ENCODE results near the gene SH3RF3.

DNA sequence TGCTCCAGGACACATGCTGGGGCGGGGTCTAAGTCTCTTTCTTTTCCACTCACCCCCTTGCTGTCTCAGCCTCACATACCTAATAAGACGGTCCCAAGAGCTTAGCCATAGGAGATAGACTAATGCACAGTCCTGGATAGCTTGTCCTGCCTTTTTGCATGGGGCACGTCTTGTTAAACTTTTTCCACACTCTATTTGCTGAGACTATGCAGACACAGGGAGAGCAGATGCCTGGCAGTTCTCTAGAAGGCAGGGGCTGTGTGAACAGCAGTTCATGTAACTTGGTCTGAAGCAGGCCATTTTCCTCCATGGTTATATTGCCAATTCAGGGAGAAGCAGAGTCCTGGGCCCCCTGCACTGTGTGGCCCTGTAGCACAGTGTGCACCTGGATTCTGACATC is 342.7 kb downstream of the SH3RF3 start:
- TF ChIP-seq ZFX (IDR thresholded peaks at IDR 0.05) (no peak), RAD21 (IDR thresholded peaks at IDR 0.05; ENCODE audit: low read depth) (no peak), CBX3 (IDR thresholded peaks at IDR 0.05; ENCODE audit: low read depth) (no peak), ZNF274 (IDR thresholded peaks at IDR 0.05; ENCODE audit: low read depth, low read length) (no peak), TCF7L2 (IDR thresholded peaks at IDR 0.05; ENCODE audit: borderline replicate concordance, extremely low read depth, insufficient read depth, insufficient read length) (no peak), FOSL1 (IDR thresholded peaks at IDR 0.05; ENCODE audit: low read depth) (no peak), SIN3A (IDR thresholded peaks at IDR 0.05; ENCODE audit: low read depth) (no peak), CEBPB (IDR thresholded peaks at IDR 0.05; ENCODE audit: low read depth) (no peak), POLR2AphosphoS5 (IDR thresholded peaks at IDR 0.05; ENCODE audit: low read depth, low read length) (no peak), EZH2 (IDR thresholded peaks at IDR 0.05) (no peak), POLR2A (IDR thresholded peaks at IDR 0.05; ENCODE audit: borderline replicate concordance, extremely low read depth, insufficient read depth, insufficient read length) (no peak)
- TF ChIP-seq, protein P1, sequence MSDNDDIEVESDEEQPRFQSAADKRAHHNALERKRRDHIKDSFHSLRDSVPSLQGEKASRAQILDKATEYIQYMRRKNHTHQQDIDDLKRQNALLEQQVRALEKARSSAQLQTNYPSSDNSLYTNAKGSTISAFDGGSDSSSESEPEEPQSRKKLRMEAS (IDR thresholded peaks at IDR 0.05), result no peak
- TF ChIP-seq, protein P2, sequence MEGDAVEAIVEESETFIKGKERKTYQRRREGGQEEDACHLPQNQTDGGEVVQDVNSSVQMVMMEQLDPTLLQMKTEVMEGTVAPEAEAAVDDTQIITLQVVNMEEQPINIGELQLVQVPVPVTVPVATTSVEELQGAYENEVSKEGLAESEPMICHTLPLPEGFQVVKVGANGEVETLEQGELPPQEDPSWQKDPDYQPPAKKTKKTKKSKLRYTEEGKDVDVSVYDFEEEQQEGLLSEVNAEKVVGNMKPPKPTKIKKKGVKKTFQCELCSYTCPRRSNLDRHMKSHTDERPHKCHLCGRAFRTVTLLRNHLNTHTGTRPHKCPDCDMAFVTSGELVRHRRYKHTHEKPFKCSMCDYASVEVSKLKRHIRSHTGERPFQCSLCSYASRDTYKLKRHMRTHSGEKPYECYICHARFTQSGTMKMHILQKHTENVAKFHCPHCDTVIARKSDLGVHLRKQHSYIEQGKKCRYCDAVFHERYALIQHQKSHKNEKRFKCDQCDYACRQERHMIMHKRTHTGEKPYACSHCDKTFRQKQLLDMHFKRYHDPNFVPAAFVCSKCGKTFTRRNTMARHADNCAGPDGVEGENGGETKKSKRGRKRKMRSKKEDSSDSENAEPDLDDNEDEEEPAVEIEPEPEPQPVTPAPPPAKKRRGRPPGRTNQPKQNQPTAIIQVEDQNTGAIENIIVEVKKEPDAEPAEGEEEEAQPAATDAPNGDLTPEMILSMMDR (IDR thresholded peaks at IDR 0.05 in 2 of 3, conservative IDR thresholded peaks at IDR 0.05 in 1 of 3; ENCODE audit: borderline replicate concordance in 1 of 3, insufficient read depth in 1 of 3, low read depth in 2 of 3, low read length in 2 of 3), result no peak

Data from HCT116 (cell line).